Neural cell (in vitro differentiated cells): ENCODE results near the gene MTR. TPM values are rescaled to one million over a fixed set of nuclear protein-coding genes. Genes with fewer than 3 reads are reported as not detected.
"Not testable (repeated sequence)": the region's sequence is repeated elsewhere in the genome, so short reads cannot be mapped to it uniquely, and the experiment has no call there.

Experiments used
- H2AFZ ChIP-seq: fragments of 200-600, 300-800 bp; sonication (generic), shearing (Covaris generic); 2 replicates; pipeline ENCODE4 v1.6.0; 2014; ENCODE audit warnings: low read depth, mild to moderate bottlenecking, antibody characterized with exemption, low read length, moderate library complexity
- H3F3A ChIP-seq: fragments of 200-600 bp; shearing (Covaris generic); 2 replicates; pipeline ENCODE4 v1.6.1; 2016; ENCODE audit warnings: mild to moderate bottlenecking, moderate library complexity, mixed read lengths, antibody characterized with exemption, low read length; ENCODE audit not compliant: insufficient read depth, poor library complexity, severe bottlenecking
- H3K27ac ChIP-seq: fragments of 200-600, 300-800 bp; sonication (generic), shearing (Covaris generic); 2 replicates; pipeline ENCODE4 v1.5.1; 2014; ENCODE audit warnings: mild to moderate bottlenecking, low read length, moderate library complexity
- H3K27me3 ChIP-seq: fragments of 300-800, 200-600 bp; sonication (generic), shearing (Covaris generic); 2 replicates; pipeline ENCODE4 v1.6.0; 2014; ENCODE audit warnings: mild to moderate bottlenecking, low read depth, low read length, moderate library complexity; ENCODE audit not compliant: insufficient read depth
- H3K36me3 ChIP-seq: fragments of 300-800, 200-600 bp; sonication (generic), shearing (Covaris generic); 2 replicates; pipeline ENCODE4 v1.5.1; 2014; ENCODE audit warnings: mild to moderate bottlenecking, antibody characterized with exemption, low read length, moderate library complexity; ENCODE audit not compliant: insufficient read depth
- H3K4me2 ChIP-seq: fragments of 300-800, 200-600 bp; sonication (generic), shearing (Covaris generic); 2 replicates; pipeline ENCODE4 v1.6.0; 2014; ENCODE audit warnings: mild to moderate bottlenecking, low read length
- H3K4me3 ChIP-seq: fragments of 300-800, 200-600 bp; sonication (generic), shearing (Covaris generic); 2 replicates; pipeline ENCODE4 v1.5.1; 2014; ENCODE audit warnings: mild to moderate bottlenecking, low read length, moderate library complexity
- H3K79me2 ChIP-seq: fragments of 200-600 bp; shearing (Covaris generic); replicated peaks from 2 replicates; pipeline ENCODE4 v1.6.0; 2014; ENCODE audit warnings: mild to moderate bottlenecking, low read length, moderate library complexity; ENCODE audit not compliant: insufficient read depth
- H3K9ac ChIP-seq: fragments of 300-800, 200-600 bp; sonication (generic), shearing (Covaris generic); 2 replicates; pipeline ENCODE4 v1.6.1; 2016; ENCODE audit warnings: mild to moderate bottlenecking, low read length, mixed read lengths
- H3K9me2 ChIP-seq: fragments of 200-600 bp; shearing (Covaris generic); 2 replicates; pipeline ENCODE4 v1.6.1; 2016; ENCODE audit warnings: mild to moderate bottlenecking, low read length, mixed read lengths; ENCODE audit not compliant: insufficient read depth
- H3K9me3 ChIP-seq: fragments of 200-600, 300-800 bp; sonication (generic), shearing (Covaris generic); 2 replicates; pipeline ENCODE4 v1.6.1; 2016; ENCODE audit warnings: mild to moderate bottlenecking, mixed run types, low read length, moderate library complexity, mixed read lengths
- H4K20me1 ChIP-seq: fragments of 200-600 bp; shearing (Covaris generic); 2 replicates; pipeline ENCODE4 v1.6.1; 2016; ENCODE audit warnings: mild to moderate bottlenecking, mixed run types; ENCODE audit not compliant: insufficient read depth
- CTCF ChIP-seq: fragments of 450-650 bp; IDR thresholded peaks from 2 replicates; pipeline ENCODE4 v1.5.1; 2014; ENCODE audit warnings: antibody characterized with exemption, mild to moderate bottlenecking, moderate library complexity; ENCODE audit not compliant: poor library complexity, severe bottlenecking
- EP300 ChIP-seq: fragments of 450-650 bp; conservative IDR thresholded peaks from 2 replicates; pipeline ENCODE4 v1.6.1; 2014; ENCODE audit warnings: antibody characterized with exemption, mild to moderate bottlenecking, moderate library complexity; ENCODE audit not compliant: poor library complexity, severe bottlenecking
- EZH2 ChIP-seq: fragments of 200-600, 300-800 bp; shearing (Covaris generic), sonication (generic); IDR thresholded peaks from 2 replicates; pipeline ENCODE4 v1.6.1; 2014; ENCODE audit warnings: antibody characterized with exemption, low read length, borderline replicate concordance, mild to moderate bottlenecking; ENCODE audit not compliant: insufficient read depth, poor library complexity, severe bottlenecking
- MXI1 ChIP-seq: fragments of 450-650 bp; conservative IDR thresholded peaks from 2 replicates; pipeline ENCODE4 v1.6.1; 2014; ENCODE audit warnings: antibody characterized with exemption, mild to moderate bottlenecking; ENCODE audit not compliant: poor library complexity, severe bottlenecking
- POLR2AphosphoS5 ChIP-seq: IDR thresholded peaks from 2 replicates; pipeline ENCODE4 v1.6.1; 2012
- RAD21 ChIP-seq: fragments of 450-650 bp; conservative IDR thresholded peaks from 2 replicates; pipeline ENCODE4 v1.6.1; 2014; ENCODE audit warnings: antibody characterized with exemption, mild to moderate bottlenecking, moderate library complexity
- REST ChIP-seq: IDR thresholded peaks from 2 replicates; pipeline ENCODE4 v1.6.1; 2012; ENCODE audit warnings: borderline replicate concordance
- SMC3 ChIP-seq: fragments of 450-650 bp; conservative IDR thresholded peaks from 2 replicates; pipeline ENCODE4 v1.6.1; 2014; ENCODE audit warnings: antibody characterized with exemption, mild to moderate bottlenecking, moderate library complexity; ENCODE audit not compliant: poor library complexity
- TAF1 ChIP-seq: IDR thresholded peaks from 2 replicates; pipeline ENCODE4 v1.6.1; 2012; ENCODE audit warnings: low read depth
- polyA plus RNA-seq: library from polyadenylated mRNA; depleted of rRNA; stranded (reverse); fragments of >200 nt; gene quantifications from 2 replicates; pipeline ENCODE4 v1.2.3, GENCODE V29; 2014

MTR gene
- polyA plus RNA-seq, 1 donor from 2014 or later, result 14.1 TPM

- H3K36me3 ChIP-seq, result no peaks in the 10 kb centered on the region
- TF ChIP-seq EZH2, result no peak
- TF ChIP-seq REST, result no peak
- TF ChIP-seq RAD21, result no peak
- no peak for TF ChIP-seq SMC3
- no peak for TF ChIP-seq CTCF
- no peak for TF ChIP-seq MXI1
- no peak for TF ChIP-seq EP300
- no peak for TF ChIP-seq TAF1
- no peak for TF ChIP-seq POLR2AphosphoS5
- H3K9me3 ChIP-seq, result no peaks in the 10 kb centered on the region
- no peaks in the 10 kb centered on the region for H3K9me2 ChIP-seq
- no peaks in the 10 kb centered on the region for H4K20me1 ChIP-seq
- H3K27ac ChIP-seq, result no peak overlapping the region
- H3K79me2 ChIP-seq, result no peaks in the 10 kb centered on the region
- H3K4me2 ChIP-seq, result no peak overlapping the region
- H3K9ac ChIP-seq, result no peak overlapping the region
- no peaks in the 10 kb centered on the region for H3K27me3 ChIP-seq
- H3F3A ChIP-seq, result no peaks in the 10 kb centered on the region
- H3K4me3 ChIP-seq, result no peak overlapping the region
- no peak overlapping the region for H2AFZ ChIP-seq
Observed at GRCh38 chr1:236907205-236907604, 112.1 kb downstream of the MTR start.

- Histone ChIP-seq H3K4me2 (no peak overlapping the region), H3K9me2 (no peaks in the 10 kb centered on the region), H3K27me3 (no peaks in the 10 kb centered on the region), H2AFZ (no peak overlapping the region), H3F3A (no peaks in the 10 kb centered on the region), H4K20me1 (no peaks in the 10 kb centered on the region), H3K79me2 (no peaks in the 10 kb centered on the region), H3K27ac (no peak overlapping the region), H3K9me3 (no peaks in the 10 kb centered on the region), H3K36me3 (no peaks in the 10 kb centered on the region), H3K4me3 (no peak overlapping the region), H3K9ac (no peak overlapping the region)
- TF ChIP-seq SMC3, result no peak
- TF ChIP-seq MXI1, result no peak
- TF ChIP-seq CTCF, result no peak
- no peak for TF ChIP-seq REST
- TF ChIP-seq RAD21, result no peak
- TF ChIP-seq TAF1, result no peak
- no peak for TF ChIP-seq EZH2
- no peak for TF ChIP-seq POLR2AphosphoS5
- TF ChIP-seq EP300, result no peak
Observed at GRCh38 chr1:236908669-236909068, 113.6 kb downstream of the MTR start.

- not testable (repeated sequence) for H2AFZ ChIP-seq
Observed at GRCh38 chr1:236911047-236911446, 116.0 kb downstream of the MTR start.

More at GRCh38 chr1:236911047-236911446, 116.0 kb downstream of the MTR start:
- H3K9me2 ChIP-seq, H3K27ac ChIP-seq, H3K9me3 ChIP-seq, H3K79me2 ChIP-seq, H3K9ac ChIP-seq, H3K27me3 ChIP-seq, H3K4me3 ChIP-seq, H3K36me3 ChIP-seq, H3F3A ChIP-seq, H4K20me1 ChIP-seq, H3K4me2 ChIP-seq: not testable (repeated sequence)
